GM19397 (cell line): Measurements from ENCODE around the gene ATP5F1A.
"Not testable (repeated sequence)": the region's sequence is repeated elsewhere in the genome, so short reads cannot be mapped to it uniquely, and the experiment has no call there.

Experiments
- ATAC-seq: cut with Tn5 transposase; IDR thresholded peaks from one replicate; pipeline ENCODE4 v1.9.1; 2021; ENCODE audit warnings: mild to moderate bottlenecking, moderate library complexity; ENCODE audit not compliant: unreplicated experiment

Gene ATP5F1A

GRCh38 chr18:46048641-46049040, 49.5 kb downstream of the ATP5F1A start:
- no peak for ATAC-seq

GRCh38 chr18:46047369-46047768, 50.7 kb downstream of the ATP5F1A start:
- ATAC-seq: not testable (repeated sequence)

GRCh38 chr18:46046688-46047087, 51.4 kb downstream of the ATP5F1A start:
- ATAC-seq: no peak

- ATAC-seq: no peak
These were observed 52.0 kb downstream of the ATP5F1A start for GRCh38 chr18:46046126-46046525.

- no peak for ATAC-seq
These were observed 55.4 kb downstream of the ATP5F1A start for GRCh38 chr18:46042571-46043123.

GRCh38 chr18:46040747-46041104, 57.4 kb downstream of the ATP5F1A start:
- no peak for ATAC-seq

GRCh38 chr18:46040033-46040746, 57.9 kb downstream of the ATP5F1A start:
- no peak for ATAC-seq

- no peak for ATAC-seq
These were observed 60.4 kb downstream of the ATP5F1A start for GRCh38 chr18:46037512-46038305.

- no peak for ATAC-seq
These were observed 62.1 kb downstream of the ATP5F1A start for GRCh38 chr18:46035696-46036680.

GRCh38 chr18:46034230-46034629, 63.9 kb downstream of the ATP5F1A start:
- no peak for ATAC-seq

GRCh38 chr18:46031741-46032140, 66.4 kb downstream of the ATP5F1A start:
- ATAC-seq: no peak
